A549 (cell line): ENCODE measurements around the gene HTRA3. TPM values are rescaled to one million over a fixed set of nuclear protein-coding genes. Genes with fewer than 3 reads are reported as not detected.

Experiments
- ATAC-seq, 2 experiments: fragments of 200-7000 bp in 1 of 2; fragments of >200 bp in 1 of 2; cut with Nextera tagmentation in 1 of 2; cut with Tn5 transposase in 1 of 2; 3 replicates each; pipeline versions ENCODE4 v1.8.0 to v1.9.1; 2018 to 2020; ENCODE audit warnings: mild to moderate bottlenecking in 1 of 2, moderate library complexity in 1 of 2
- CTCF ChIA-PET: fragments of 300-600 bp; sonication (Branson Sonifier 250); formaldehyde crosslinking; extraction: SDS; loops from one replicate; lab custom pipeline; 2021; ENCODE audit warnings: antibody characterized with exemption, inconsistent platforms; lab: Yijun Ruan, JAX
- POLR2A ChIA-PET: fragments of 350-600 bp; formaldehyde crosslinking; extraction: SDS; loops from one replicate; lab custom pipeline; 2021; ENCODE audit warnings: antibody characterized with exemption, inconsistent platforms; lab: Yijun Ruan, JAX
- DNase-seq, 2 experiments: peaks; one replicate each; pipeline versions ENCODE4 v3.0.0 to v3.0.0-alpha.2; 2011 to 2016; ENCODE audit warnings: low read depth in 1 of 2, low spot score in 1 of 2
- FAIRE-seq: peaks from 2 replicates; lab custom pipeline; 2011; peaks lifted over from hg19 to GRCh38; lab: Jason Lieb, UNC
- H3K27ac ChIP-seq, 2 experiments: fragments of >200 bp; sonication (Bioruptor Twin); formaldehyde crosslinking; 3 replicates each; pipeline ENCODE4 v1.5.1; 2016 to 2017
- H3K4me1 ChIP-seq: fragments of >200 bp; sonication (Bioruptor Twin); formaldehyde crosslinking; 3 replicates; pipeline ENCODE4 v1.6.1; 2016
- H3K4me2 ChIP-seq: fragments of >200 bp; sonication (Bioruptor Twin); formaldehyde crosslinking; 3 replicates; pipeline ENCODE4 v1.6.1; 2016
- H3K4me3 ChIP-seq: fragments of >200 bp; sonication (Bioruptor Twin); formaldehyde crosslinking; 3 replicates; pipeline ENCODE4 v1.5.1; 2016
- H3K9me3 ChIP-seq: fragments of >200 bp; sonication (Bioruptor Twin); formaldehyde crosslinking; 3 replicates; pipeline ENCODE4 v1.6.1; 2016
- ATOH8 ChIP-seq: fragments of 250-450 bp; sonication (Bioruptor Pico); IDR thresholded peaks from 2 replicates; pipeline ENCODE4 v1.5.0; 2020; ENCODE audit warnings: low read depth, mild to moderate bottlenecking, moderate library complexity
- CBX2 ChIP-seq: fragments of 200-600 bp; sonication (generic); IDR thresholded peaks from 2 replicates; pipeline ENCODE4 v1.6.1; 2016; ENCODE audit warnings: low read depth, mild to moderate bottlenecking, borderline replicate concordance
- EHF ChIP-seq: fragments of 250-450 bp; sonication (Bioruptor Pico); IDR thresholded peaks from 2 replicates; pipeline ENCODE4 v1.5.0; 2020; ENCODE audit warnings: mild to moderate bottlenecking
- ESRRA ChIP-seq: fragments of 150-350 bp; IDR thresholded peaks from 2 replicates; pipeline ENCODE4 v1.6.1; 2014; ENCODE audit warnings: mild to moderate bottlenecking, low read length, borderline replicate concordance
- FOSL2 ChIP-seq, 2 experiments: fragments of 450-650 bp in 1 of 2; fragments of >200 bp in 1 of 2; sonication (Bioruptor Twin) in 1 of 2; formaldehyde crosslinking; IDR thresholded peaks; 2 replicates each; pipeline versions ENCODE4 v1.5.0 to v1.6.1; 2016 to 2020; ENCODE audit warnings: mild to moderate bottlenecking in 1 of 2, moderate library complexity in 1 of 2
- FOXS1 ChIP-seq: fragments of 250-450 bp; sonication (Bioruptor Pico); IDR thresholded peaks from 2 replicates; pipeline ENCODE4 v1.5.0; 2020; ENCODE audit warnings: mild to moderate bottlenecking, moderate library complexity
- HEYL ChIP-seq: fragments of 250-450 bp; sonication (Bioruptor Pico); IDR thresholded peaks from 2 replicates; pipeline ENCODE4 v1.8.0; 2021; ENCODE audit warnings: mild to moderate bottlenecking, moderate library complexity
- JUN ChIP-seq, 2 experiments: fragments of >200 bp; sonication (Bioruptor Twin); formaldehyde crosslinking; IDR thresholded peaks; 2 replicates in 1 of 2; 3 replicates in 1 of 2; pipeline ENCODE4 v1.6.1; 2016 to 2017
- NFE2L2 ChIP-seq: fragments of 150-350 bp; conservative IDR thresholded peaks from 2 replicates; pipeline ENCODE4 v1.6.1; 2014; ENCODE audit warnings: low read length
- NR3C1 ChIP-seq: fragments of >200 bp; sonication (Bioruptor Twin); formaldehyde crosslinking; IDR thresholded peaks from 3 replicates; pipeline ENCODE4 v1.6.1; 2017
- POLR2A ChIP-seq: IDR thresholded peaks from 2 replicates; pipeline ENCODE4 v1.6.1; 2012; ENCODE audit warnings: mild to moderate bottlenecking, low read length
- RAD21 ChIP-seq, 2 experiments: fragments of >200 bp in 1 of 2; sonication (Bioruptor Twin) in 1 of 2; formaldehyde crosslinking in 1 of 2; IDR thresholded peaks in 1 of 2; conservative IDR thresholded peaks in 1 of 2; 2 replicates in 1 of 2; 3 replicates in 1 of 2; pipeline ENCODE4 v1.6.1; 2012 to 2018; ENCODE audit warnings: inconsistent platforms in 1 of 2
- RARB ChIP-seq: fragments of 250-450 bp; sonication (Bioruptor Pico); IDR thresholded peaks from 2 replicates; pipeline ENCODE4 v1.8.0; 2021; ENCODE audit warnings: mild to moderate bottlenecking, moderate library complexity
- RCOR1 ChIP-seq: fragments of 150-350 bp; IDR thresholded peaks from 2 replicates; pipeline ENCODE4 v1.6.1; 2014; ENCODE audit warnings: antibody characterized with exemption, low read length, low read depth
- TP53 ChIP-seq: fragments of 250-450 bp; sonication (Bioruptor Pico); IDR thresholded peaks from 2 replicates; pipeline ENCODE4 v1.5.0; 2021; ENCODE audit warnings: mild to moderate bottlenecking, moderate library complexity
- ZC3H11A ChIP-seq: fragments of 450-650 bp; IDR thresholded peaks from 2 replicates; pipeline ENCODE4 v1.6.1; 2014; ENCODE audit warnings: antibody characterized with exemption, mild to moderate bottlenecking
- WGBS: methylation state at CpG from one replicate; pipeline ENCODE4 v1.1.6; 2017; ENCODE audit errors: missing lambda C conversion rate; 5-methylcytosine and 5-hydroxymethylcytosine counted together
- polyA plus RNA-seq, 4 experiments: library from polyadenylated mRNA; depleted of rRNA in 3 of 4; stranded (reverse); fragments of >200 nt; fragmentation: RNase III in 1 of 4; extraction: RNeasy Plus Mini Kit Qiagen cat#74134 plus additional on column Dnase treatment in 1 of 4; gene quantifications; 2 replicates in 3 of 4; 3 replicates in 1 of 4; pipeline ENCODE4 v1.2.3, GENCODE V29; 2011 to 2017
- TF ChIP-seq, protein P1 (sequence below): IDR thresholded peaks from 2 replicates; pipeline ENCODE4 v1.6.1; 2012; ENCODE audit warnings: low read depth, borderline replicate concordance
- TF ChIP-seq, protein P2 (sequence below): fragments of 250-450 bp; sonication (Bioruptor Pico); IDR thresholded peaks from 2 replicates; pipeline ENCODE4 v1.5.0; 2021; ENCODE audit warnings: mild to moderate bottlenecking, moderate library complexity, borderline replicate concordance

The HTRA3 gene
- polyA plus RNA-seq, 2 of the 4 experiments (the other 2 are of a cell fraction) = 4.6 to 7.4 TPM

DNA sequence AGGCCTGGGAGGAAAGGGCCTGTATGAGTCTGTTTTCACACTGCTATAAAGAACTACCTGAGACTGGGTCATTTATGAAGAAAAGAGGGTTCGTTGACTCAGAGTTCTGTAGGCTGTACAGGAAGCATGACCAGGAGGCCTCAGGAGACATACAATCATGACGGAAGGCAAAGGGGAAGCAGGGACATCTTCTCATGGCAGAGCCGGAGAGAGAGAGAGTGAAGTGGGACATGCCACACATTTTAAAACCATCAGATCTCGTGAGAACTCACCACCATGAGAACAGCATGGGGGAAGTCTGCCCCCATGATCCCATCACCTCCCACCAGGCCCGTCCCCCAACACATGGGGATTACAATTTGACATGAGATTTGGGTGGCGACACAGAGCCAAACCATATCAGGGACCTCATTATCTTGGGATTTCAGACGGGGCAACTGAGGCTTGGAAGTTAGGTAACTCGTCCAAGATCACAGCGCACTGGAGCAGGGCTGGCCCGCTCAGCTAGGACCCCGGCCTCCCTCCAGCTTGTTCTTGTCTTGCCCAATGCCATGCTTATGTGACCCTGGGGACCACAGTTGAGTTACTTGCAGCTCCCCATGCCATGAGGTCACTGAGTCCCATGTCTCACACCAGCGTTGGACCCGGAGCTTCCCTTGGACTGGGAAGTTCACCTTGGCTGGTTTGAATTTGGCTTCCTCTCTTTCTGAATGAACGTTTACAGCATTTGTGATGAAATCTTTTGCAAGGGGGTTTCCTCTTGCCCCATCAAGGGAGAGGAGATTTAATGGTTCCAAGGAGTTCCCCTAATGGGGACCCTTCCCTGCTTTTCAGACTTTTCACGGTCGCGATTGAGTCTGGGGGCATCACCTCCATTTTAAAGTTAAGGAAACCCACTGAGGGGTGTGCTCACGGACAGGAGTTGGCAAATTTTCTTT lies 18.1 kb downstream of the HTRA3 start:
- no peak for ATAC-seq
- no peaks in the 10 kb centered on the region for H3K4me1 ChIP-seq
- no peak overlapping the region for H3K4me3 ChIP-seq
- TF ChIP-seq RCOR1 = no peak
- TF ChIP-seq ESRRA = no peak
- TF ChIP-seq NR3C1 = no peak
- TF ChIP-seq NFE2L2 = no peak
- no peak for TF ChIP-seq HEYL (CRISPR knock-in tag)
- TF ChIP-seq FOSL2 (IDR thresholded peaks at IDR 0.05) = no peak
- TF ChIP-seq FOSL2 (CRISPR knock-in tag; IDR thresholded peaks at IDR 0.05) = no peak
- no peak for TF ChIP-seq FOXS1 (CRISPR knock-in tag)
- POLR2A ChIA-PET = no interaction called here
- H3K4me2 ChIP-seq = no peak overlapping the region
- FAIRE-seq = no peak
- CTCF ChIA-PET = interaction anchor here (1.9 kb wide), 1 partner anchor 45 kb away, joined by 5 read pairs; no protein-coding TSS in a partner anchor
- DNase-seq = no peak
- WGBS = 86% methylated on average over 18 of the region's 18 CpGs
- H3K9me3 ChIP-seq = no peaks in the 10 kb centered on the region
- no peak overlapping the region for H3K27ac ChIP-seq

DNA sequence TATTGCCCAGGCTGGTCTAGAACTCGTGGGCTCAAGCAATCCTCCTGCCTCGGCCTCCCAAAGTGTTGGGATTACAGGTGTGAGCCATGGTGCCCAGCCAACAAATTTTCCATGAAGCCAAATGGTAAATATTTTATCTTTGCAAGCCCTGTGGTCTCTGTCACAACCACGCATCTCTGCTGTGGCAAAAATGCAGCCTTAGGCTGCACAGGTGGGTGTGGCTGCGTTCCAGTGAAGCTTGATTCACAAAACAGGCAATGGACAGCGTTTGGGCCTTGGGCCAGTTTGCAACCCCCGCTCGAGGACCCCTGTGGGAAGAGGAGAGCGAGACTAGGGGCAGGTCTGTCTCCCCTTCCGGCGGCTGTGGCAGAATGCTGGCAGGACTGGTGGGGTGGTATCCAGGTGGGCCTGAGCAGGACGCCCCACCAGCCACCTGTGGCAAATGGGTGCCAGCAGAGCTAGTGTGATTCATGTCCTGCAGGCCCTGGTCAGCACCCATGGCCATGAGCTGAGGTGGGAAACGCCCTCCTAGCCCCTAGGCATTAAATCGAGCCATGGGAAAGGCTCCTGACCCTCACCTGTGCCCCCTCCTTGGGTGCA lies 19.7 kb downstream of the HTRA3 start:
- Histone ChIP-seq H3K4me2 (no peak overlapping the region), H3K4me3 (no peak overlapping the region), H3K9me3 (no peaks in the 10 kb centered on the region), H3K4me1 (no peaks in the 10 kb centered on the region), H3K27ac (no peak overlapping the region)
- CTCF ChIA-PET = interaction anchor here (1.0 to 1.1 kb wide), 2 partner anchors 47 to 113 kb away, joined by 3 read pairs; no protein-coding TSS in a partner anchor
- TF ChIP-seq FOSL2 (IDR thresholded peaks at IDR 0.05) (no peak), FOSL2 (CRISPR knock-in tag; IDR thresholded peaks at IDR 0.05) (no peak), JUN (IDR thresholded peaks at IDR 0.05) (no peak), CBX2 (no peak), EHF (no peak), ATOH8 (no peak), RARB (CRISPR knock-in tag) (no peak), ZC3H11A (no peak), TP53 (CRISPR knock-in tag) (no peak), RAD21 (conservative IDR thresholded peaks at IDR 0.05 in 1 of 2, IDR thresholded peaks at IDR 0.05 in 1 of 2) (no peak), RCOR1 (no peak), POLR2A (no peak)
- TF ChIP-seq, protein P1, sequence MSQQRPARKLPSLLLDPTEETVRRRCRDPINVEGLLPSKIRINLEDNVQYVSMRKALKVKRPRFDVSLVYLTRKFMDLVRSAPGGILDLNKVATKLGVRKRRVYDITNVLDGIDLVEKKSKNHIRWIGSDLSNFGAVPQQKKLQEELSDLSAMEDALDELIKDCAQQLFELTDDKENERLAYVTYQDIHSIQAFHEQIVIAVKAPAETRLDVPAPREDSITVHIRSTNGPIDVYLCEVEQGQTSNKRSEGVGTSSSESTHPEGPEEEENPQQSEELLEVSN = no peak
- TF ChIP-seq, protein P2, sequence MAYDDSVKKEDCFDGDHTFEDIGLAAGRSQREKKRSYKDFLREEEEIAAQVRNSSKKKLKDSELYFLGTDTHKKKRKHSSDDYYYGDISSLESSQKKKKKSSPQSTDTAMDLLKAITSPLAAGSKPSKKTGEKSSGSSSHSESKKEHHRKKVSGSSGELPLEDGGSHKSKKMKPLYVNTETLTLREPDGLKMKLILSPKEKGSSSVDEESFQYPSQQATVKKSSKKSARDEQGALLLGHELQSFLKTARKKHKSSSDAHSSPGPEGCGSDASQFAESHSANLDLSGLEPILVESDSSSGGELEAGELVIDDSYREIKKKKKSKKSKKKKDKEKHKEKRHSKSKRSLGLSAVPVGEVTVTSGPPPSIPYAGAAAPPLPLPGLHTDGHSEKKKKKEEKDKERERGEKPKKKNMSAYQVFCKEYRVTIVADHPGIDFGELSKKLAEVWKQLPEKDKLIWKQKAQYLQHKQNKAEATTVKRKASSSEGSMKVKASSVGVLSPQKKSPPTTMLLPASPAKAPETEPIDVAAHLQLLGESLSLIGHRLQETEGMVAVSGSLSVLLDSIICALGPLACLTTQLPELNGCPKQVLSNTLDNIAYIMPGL (CRISPR knock-in tag) = no peak
- no peak for ATAC-seq
- no peak for FAIRE-seq
- DNase-seq = no peak
- 50% methylated on average over 8 of the region's 13 CpGs for WGBS
- POLR2A ChIA-PET = no interaction called here
